Upper lobe of left lung (tissue), 6 donors: Measurements from ENCODE around the gene VPS13D. TPM values are rescaled to one million over a fixed set of nuclear protein-coding genes. Genes with fewer than 3 reads are reported as not detected.

Source experiments
- ATAC-seq, 2 donors: fragments of 200-7000 bp; cut with Tn5 transposase; one replicate each; pipeline ENCODE4 v1.9.1; 2022; ENCODE audit warnings: mild to moderate bottlenecking in 2 of 2, moderate library complexity in 2 of 2; ENCODE audit not compliant: low FRiP score in 2 of 2
- DNase-seq, 2 donors: peaks; one replicate each; pipeline ENCODE4 v3.0.0-alpha.2; 2019 to 2020
- H3K27ac ChIP-seq, 4 donors: fragments of 200-600 bp; sonication (generic); one replicate each; pipeline ENCODE4 v1.5.1; 2016 to 2019
- H3K27me3 ChIP-seq, 4 donors: fragments of 200-600 bp; sonication (generic); one replicate each; pipeline ENCODE4 v1.5.1; 2017 to 2019
- H3K36me3 ChIP-seq, 4 donors: fragments of 200-600 bp; sonication (generic); one replicate each; pipeline ENCODE4 v1.5.1; 2016 to 2019
- H3K4me1 ChIP-seq, 4 donors: fragments of 200-600 bp; sonication (generic); one replicate each; pipeline ENCODE4 v1.5.1; 2018 to 2019
- H3K4me3 ChIP-seq, 4 donors: fragments of 200-600 bp; sonication (generic); one replicate each; pipeline ENCODE4 v1.5.1; 2017 to 2019; ENCODE audit warnings: mild to moderate bottlenecking in 2 of 4, moderate library complexity in 1 of 4
- H3K9me3 ChIP-seq, 4 donors: fragments of 200-600 bp; sonication (generic); one replicate each; pipeline ENCODE4 v1.5.1; 2018 to 2019
- CTCF ChIP-seq, 6 experiments: fragments of 450-650 bp in 4 of 6; fragments of 200-600 bp in 2 of 6; sonication (generic) in 2 of 6; IDR thresholded peaks; one replicate each; pipeline ENCODE4 v1.5.1; 2016 to 2019; ENCODE audit warnings: antibody characterized with exemption in 6 of 6
- EP300 ChIP-seq, 4 donors: sonication (generic); formaldehyde crosslinking; IDR thresholded peaks; one replicate each; pipeline ENCODE4 v1.5.1; 2017; ENCODE audit warnings: antibody characterized with exemption in 4 of 4, control low read depth in 2 of 4
- POLR2A ChIP-seq, 4 donors: fragments of 450-650 bp; IDR thresholded peaks; one replicate each; pipeline ENCODE4 v1.5.1; 2016 to 2017; ENCODE audit warnings: antibody characterized with exemption in 4 of 4, mild to moderate bottlenecking in 2 of 4
- POLR2AphosphoS5 ChIP-seq, 2 donors: sonication (generic); formaldehyde crosslinking; IDR thresholded peaks; one replicate each; pipeline ENCODE4 v1.5.1; 2017; ENCODE audit warnings: antibody characterized with exemption in 2 of 2
- WGBS, 2 donors: methylation state at CpG; one replicate each; pipeline ENCODE4 v1.1.5; 2017 to 2018; 5-methylcytosine and 5-hydroxymethylcytosine counted together
- total RNA-seq, 6 donors: library from RNA; depleted of rRNA in 4 of 6; stranded (reverse); fragments of >200 nt in 4 of 6; gene quantifications; one replicate each; pipeline versions ENCODE4 v1.1.0 to v1.2.1, GENCODE V29; 2016 to 2021
- donor health status: DM: no; HTN: no; CAD: no; lungs with moderate emphysema.
- donor health status: DM: no; HTN: yes; CAD: no; lungs with severe emphysema.

The VPS13D gene
- total RNA-seq, 6 donors from 2014 or later, result 54.9 to 181 (median 87.9) TPM

GRCh38 chr1:12305377-12305776 is 75.5 kb downstream of the VPS13D start:
- H3K4me1 ChIP-seq, result peaks cover 6 to 17% (median 12%) of the 10 kb centered on the region in 4 donors
- TF ChIP-seq CTCF (IDR thresholded peaks at IDR 0.05), result no peak
- TF ChIP-seq POLR2AphosphoS5 (IDR thresholded peaks at IDR 0.05), result no peak
- no peak for TF ChIP-seq EP300 (IDR thresholded peaks at IDR 0.05)
- no peak for TF ChIP-seq POLR2A (IDR thresholded peaks at IDR 0.05)
- no peak for ATAC-seq
- H3K4me3 ChIP-seq, result no peak overlapping the region
- H3K9me3 ChIP-seq, result no peaks in the 10 kb centered on the region
- no peaks in the 10 kb centered on the region for H3K27me3 ChIP-seq
- H3K27ac ChIP-seq, result no peak overlapping the region
- 82 to 94% methylated on average over 8 of the region's 8 CpGs for WGBS, 2 donors
- H3K36me3 ChIP-seq, result peaks cover 7 to 91% (median 43%) of the 10 kb centered on the region in 4 donors
- DNase-seq, result no peak

GRCh38 chr1:12309783-12310742 is 80.2 kb downstream of the VPS13D start:
- DNase-seq, result peak in 1 of 2 donors; percentile 47
- Histone ChIP-seq H3K27ac (peak overlapping the region in 3 of 4 donors; percentile 18 to 38 (median 27)), H3K4me1 (peaks cover 6 to 9% (median 7%) of the 10 kb centered on the region in 4 donors), H3K9me3 (no peaks in the 10 kb centered on the region), H3K36me3 (peaks cover 30 to 97% (median 53%) of the 10 kb centered on the region in 4 donors), H3K27me3 (no peaks in the 10 kb centered on the region), H3K4me3 (no peak overlapping the region)
- 57 to 58% methylated on average over 6 of the region's 6 CpGs for WGBS, 2 donors
- no peak for ATAC-seq
- no peak for TF ChIP-seq POLR2AphosphoS5 (IDR thresholded peaks at IDR 0.05)
- TF ChIP-seq CTCF (IDR thresholded peaks at IDR 0.05), result no peak
- no peak for TF ChIP-seq EP300 (IDR thresholded peaks at IDR 0.05)
- no peak for TF ChIP-seq POLR2A (IDR thresholded peaks at IDR 0.05)

GRCh38 chr1:12314333-12314903 is 84.6 kb downstream of the VPS13D start:
- TF ChIP-seq POLR2AphosphoS5 (IDR thresholded peaks at IDR 0.05), result no peak
- peak in 5 of 6 experiments; percentile 19 to 50 (median 37) for TF ChIP-seq CTCF (IDR thresholded peaks at IDR 0.05)
- TF ChIP-seq EP300 (IDR thresholded peaks at IDR 0.05), result no peak
- TF ChIP-seq POLR2A (IDR thresholded peaks at IDR 0.05), result no peak
- peaks cover 28 to 94% (median 43%) of the 10 kb centered on the region in 4 donors for H3K36me3 ChIP-seq
- no peaks in the 10 kb centered on the region for H3K9me3 ChIP-seq
- peaks cover 2 to 9% (median 7%) of the 10 kb centered on the region in 4 donors for H3K4me1 ChIP-seq
- no peak overlapping the region for H3K27ac ChIP-seq
- ATAC-seq (peak in 1 of 2 donors; percentile 69), DNase-seq (no peak)
- no peak overlapping the region for H3K4me3 ChIP-seq
- WGBS, 2 donors, result 39 to 67% methylated on average over 1 of the region's 1 CpG
- H3K27me3 ChIP-seq, result no peaks in the 10 kb centered on the region

- H3K4me1 ChIP-seq, result peaks cover 0 to 5% (median 3%) of the 10 kb centered on the region in 4 donors
- 63 to 85% methylated on average over 2 of the region's 2 CpGs for WGBS, 2 donors
- H3K27me3 ChIP-seq, result no peaks in the 10 kb centered on the region
- H3K4me3 ChIP-seq, result no peak overlapping the region
- H3K27ac ChIP-seq, result no peak overlapping the region
- H3K36me3 ChIP-seq, result peaks cover 32 to 95% (median 48%) of the 10 kb centered on the region in 4 donors
- TF ChIP-seq POLR2A (IDR thresholded peaks at IDR 0.05) (no peak), EP300 (IDR thresholded peaks at IDR 0.05) (no peak), POLR2AphosphoS5 (IDR thresholded peaks at IDR 0.05) (no peak), CTCF (IDR thresholded peaks at IDR 0.05) (no peak)
- H3K9me3 ChIP-seq, result no peaks in the 10 kb centered on the region
- no peak for DNase-seq
- peak in 1 of 2 donors; percentile 35 for ATAC-seq
Measured at GRCh38 chr1:12315146-12315545, 85.3 kb downstream of the VPS13D start.
